HK-2 (cell line): ENCODE measurements around the gene IRAK4.

Source experiments
- DNase-seq: peaks from one replicate; pipeline ENCODE4 v3.0.0-alpha.2; 2018; ENCODE audit not compliant: unreplicated experiment

IRAK4 gene

DNA sequence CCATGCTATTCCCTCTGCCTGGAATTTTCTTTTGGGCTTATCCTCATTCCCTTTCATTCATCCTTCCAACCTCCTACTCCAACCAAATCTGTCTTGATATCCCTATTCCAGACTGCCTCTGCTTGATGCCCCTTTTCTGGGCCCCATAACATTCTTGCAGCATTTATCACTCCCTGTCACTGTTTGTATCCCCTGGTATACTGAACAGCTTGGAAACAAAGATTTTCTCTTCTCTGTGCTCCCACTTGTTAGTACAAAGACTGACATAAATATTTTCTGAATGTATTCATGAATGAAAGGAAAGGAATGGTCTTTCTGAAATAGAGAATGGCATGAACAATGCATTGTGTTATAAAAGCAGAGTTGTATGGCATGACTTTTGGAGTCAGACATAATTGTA lies 7.5 kb downstream of the IRAK4 start:
- no peak for DNase-seq

DNA sequence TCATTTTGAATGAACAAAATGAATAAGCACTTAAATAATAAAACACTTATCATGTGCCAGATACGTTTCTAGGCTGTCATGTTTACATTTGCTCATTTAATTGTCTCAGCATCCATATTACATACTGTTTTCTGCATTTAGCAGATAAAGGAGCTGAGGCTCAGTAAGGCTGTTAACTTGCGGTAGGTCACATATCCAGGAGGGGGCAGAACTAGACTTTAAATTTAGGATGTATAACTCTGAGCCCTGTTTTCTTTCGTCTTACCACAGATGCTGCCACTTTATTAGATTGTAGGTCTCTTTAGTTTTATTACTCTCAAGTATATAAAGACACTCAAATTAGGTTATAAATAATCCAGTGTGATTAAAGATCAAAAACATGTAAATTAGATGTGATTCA lies 17.7 kb downstream of the IRAK4 start:
- no peak for DNase-seq

DNA sequence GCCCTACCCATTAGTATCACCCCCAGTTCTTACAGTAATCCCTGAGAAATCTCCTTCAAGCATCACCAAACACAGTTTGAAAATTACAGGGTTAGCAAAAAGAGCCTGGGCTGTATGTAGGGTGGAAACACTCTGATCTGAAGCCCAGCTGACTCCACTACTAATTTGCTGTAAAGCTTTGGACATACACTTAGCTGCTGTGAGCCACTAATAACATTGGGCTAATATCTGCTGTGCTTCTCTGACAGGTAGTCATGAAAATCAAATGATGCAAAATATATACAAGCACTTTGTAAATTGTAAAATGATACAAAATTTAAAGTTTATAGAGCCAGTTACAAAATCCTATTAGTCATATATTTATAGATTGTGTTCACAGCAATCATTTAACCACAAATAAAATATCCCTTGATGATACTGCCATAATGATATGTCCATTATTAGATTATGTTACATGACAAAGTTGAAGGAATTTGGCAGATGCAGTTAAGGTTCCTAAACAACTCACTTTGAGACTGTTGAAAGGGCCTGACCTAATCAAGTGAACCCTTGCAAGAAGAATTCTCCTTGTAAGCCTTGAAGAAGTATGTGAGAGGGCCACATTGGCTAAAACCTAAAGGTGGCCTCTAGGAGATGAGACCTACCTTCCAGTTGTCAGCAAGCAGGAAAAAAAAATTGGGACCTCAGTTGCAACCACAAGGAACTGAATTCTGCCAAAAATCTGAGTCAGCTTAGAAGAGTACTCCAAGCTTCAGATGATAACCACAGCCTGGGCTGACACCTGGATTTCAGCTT lies 28.3 kb downstream of the IRAK4 start:
- DNase-seq = no peak

DNA sequence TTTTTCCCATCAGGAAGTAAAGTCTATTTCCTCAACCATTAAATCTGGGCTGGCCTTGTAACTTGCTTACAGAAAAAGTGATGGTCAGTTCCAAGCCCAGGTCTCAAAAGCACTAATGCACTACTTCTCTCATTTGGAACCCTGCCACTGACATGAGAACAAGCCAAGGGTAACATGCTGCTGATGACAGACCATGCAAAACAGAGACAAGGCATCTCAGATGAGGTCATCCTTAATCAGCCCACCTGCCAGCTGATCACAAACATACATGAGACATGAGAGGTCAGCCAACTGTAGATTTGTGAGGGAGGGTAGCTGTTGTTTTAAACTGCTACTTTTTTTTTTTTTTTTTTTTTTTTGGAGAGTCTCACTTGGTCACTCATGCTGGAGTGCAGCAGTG lies 31.2 kb downstream of the IRAK4 start:
- DNase-seq = no peak

DNA sequence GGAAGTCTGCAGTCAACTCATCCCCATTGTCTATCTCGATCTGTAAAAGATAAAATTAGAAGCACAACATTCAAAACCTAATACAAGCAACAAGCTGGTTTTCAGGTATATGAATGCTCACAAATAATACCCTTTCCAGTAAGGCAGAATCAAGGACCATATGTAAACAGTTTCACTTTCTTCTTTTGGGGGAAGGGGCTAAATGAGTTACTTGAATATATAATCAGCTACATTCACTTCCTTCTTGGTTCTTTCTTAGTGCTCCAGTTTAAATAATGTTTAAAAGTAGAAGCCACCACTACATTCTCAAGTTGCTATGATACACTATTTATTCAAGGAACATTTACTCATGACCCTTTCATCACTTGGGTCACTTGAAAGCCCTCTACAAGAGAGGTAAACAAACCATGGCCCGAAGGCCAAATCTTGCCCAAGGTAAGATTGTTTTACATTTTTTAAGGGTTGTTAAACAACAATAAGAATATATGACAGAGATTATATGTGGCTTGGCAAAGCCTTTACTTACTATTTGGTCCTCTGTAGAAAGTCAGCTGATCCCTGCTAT lies 37.0 kb downstream of the IRAK4 start:
- DNase-seq = no peak

DNA sequence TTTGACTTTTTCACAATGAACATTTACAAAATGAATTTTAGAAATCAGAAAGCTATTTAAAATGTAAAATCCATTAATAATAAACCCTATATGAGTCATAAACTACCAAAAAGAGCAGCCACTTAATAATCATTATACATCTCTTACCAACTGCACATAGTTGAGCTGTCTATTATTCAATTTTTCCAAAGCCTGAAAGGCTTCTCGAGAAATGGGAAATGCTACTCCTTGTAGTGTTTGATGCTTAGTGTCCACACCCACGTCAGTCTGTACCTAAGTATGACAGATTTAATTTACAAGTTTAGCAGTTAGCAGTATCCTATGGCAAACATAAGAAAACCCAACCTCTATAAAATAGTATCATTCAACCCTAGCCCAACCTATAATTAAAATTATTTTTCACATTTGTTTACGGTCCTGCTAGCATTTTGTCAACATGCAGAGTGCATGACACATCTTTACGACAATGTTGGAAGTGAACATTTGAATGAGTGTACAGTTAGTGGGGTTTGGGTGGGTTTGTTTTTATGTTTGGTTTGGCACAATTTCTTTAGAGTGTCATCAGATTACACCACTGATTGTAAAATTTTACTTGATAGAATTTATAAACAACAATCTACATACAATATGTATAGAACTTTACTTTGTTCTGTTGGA lies 38.9 kb downstream of the IRAK4 start:
- DNase-seq = no peak

DNA sequence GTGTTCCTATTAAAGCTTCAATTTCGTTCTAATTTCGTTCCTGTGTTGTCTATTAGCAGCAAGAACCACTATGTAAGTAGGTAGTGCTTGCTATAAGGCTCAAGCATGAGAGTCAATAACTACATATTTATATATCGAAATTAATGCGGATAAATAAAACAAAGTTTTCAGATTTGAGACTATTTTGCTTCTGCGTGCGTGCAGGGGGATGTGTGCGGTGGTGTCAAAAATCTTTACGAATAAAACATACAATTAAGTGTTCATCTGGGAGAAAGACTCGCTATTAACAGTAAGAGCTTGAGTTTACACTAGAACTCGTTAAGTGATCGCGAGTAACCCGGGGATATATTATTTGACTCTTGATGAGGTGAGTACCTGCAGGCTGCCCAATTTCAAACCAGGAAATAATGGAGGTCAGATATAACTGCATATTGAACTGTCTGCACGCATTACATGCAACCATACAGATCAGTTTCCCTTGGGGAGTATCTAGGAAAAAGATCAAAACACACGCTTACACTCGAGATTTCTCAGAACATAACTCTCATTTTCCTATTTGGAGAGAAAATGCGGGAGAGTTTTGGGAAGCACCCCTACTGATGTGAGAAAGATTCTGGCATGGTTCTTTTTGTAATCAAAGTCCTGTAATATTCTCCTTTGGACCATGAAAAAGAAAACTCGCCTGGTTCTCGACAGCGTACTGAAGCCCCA lies 46.6 kb downstream of the IRAK4 start:
- DNase-seq = no peak

DNA sequence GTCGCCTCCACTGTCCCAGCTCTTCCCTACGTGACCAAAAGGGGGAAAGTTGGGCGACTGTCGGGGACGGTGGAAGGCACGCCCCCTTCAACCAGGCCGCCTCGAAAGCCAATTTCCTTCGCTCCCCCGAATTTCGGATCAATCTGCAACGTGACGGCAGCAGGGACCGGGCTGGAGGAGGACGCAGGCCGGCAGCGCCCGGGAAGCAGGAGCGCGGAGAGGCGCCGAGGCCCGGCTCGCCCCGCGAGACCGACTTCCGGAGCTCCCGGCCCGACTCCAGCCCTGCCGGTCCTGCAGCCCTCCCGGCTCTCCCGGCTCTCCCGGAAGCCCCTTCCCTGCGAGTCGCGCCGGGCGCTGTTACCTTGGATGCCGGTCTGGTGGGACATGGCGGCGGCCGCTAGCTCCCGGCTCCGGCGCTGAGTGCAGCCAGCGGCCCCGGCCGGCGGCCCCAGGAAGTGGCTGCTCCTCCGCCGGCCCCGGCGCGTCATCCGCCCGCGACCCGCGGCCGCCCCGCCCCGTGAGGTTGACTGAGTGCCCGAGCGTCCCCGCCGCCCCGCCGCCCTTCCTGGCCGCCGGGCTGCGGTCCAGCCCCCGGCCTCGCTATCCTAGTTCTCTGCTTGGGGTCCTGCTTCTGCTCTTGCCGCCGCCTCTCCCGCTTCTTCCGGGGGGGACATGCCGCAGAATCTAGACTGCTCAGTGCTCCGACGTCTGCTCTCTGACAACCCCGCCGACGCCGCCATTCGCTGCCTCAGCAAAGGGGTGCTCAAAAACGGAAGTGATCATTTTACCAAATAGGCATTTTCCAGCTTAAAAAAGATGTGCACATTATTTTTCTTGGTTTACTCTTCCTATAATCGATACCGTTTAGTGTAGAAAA lies 47.3 kb downstream of the IRAK4 start, which contains the start of gene TWF1:
TSS of gene TWF1 (minus strand) at position 458 of the 877 bp plus-strand sequence. CDS start at position 386, 72 bp downstream.
- DNase-seq = peak; percentile 87

DNA sequence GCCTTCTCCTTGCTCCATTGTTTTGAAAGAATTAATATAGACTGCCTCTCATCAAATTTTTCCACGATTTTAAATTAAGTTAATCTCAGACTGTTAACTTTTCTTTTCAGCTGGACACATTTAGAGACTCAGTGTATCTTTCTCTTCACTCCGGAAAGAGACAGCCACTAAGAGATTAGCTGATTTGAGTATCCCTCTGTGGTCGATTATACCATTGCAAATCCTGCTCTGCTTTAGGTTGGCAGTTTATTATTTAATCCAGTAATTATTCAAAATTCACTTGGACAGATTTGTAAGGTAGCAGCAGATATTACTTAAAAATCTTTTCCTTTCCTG lies 48.0 kb downstream of the IRAK4 start:
- no peak for DNase-seq

DNA sequence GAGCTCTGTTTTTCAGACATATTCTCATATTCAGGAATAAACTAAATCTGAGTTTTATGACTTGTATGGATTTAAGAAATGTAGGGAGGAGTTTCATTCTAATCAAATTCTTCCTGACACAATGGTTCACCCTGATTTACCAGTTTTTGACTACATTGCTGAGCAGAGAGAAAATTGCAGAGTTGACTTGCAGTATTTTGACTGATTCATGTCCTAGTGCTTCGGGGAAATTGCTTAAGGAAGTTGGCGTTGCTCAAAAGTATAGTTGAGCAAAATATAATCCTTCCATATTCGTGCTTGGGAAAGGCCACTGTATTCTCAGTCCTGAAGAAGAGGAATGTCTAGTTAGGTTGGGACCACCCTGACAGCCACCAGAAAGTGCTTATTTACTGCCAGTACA lies 48.6 kb downstream of the IRAK4 start:
- no peak for DNase-seq

DNA sequence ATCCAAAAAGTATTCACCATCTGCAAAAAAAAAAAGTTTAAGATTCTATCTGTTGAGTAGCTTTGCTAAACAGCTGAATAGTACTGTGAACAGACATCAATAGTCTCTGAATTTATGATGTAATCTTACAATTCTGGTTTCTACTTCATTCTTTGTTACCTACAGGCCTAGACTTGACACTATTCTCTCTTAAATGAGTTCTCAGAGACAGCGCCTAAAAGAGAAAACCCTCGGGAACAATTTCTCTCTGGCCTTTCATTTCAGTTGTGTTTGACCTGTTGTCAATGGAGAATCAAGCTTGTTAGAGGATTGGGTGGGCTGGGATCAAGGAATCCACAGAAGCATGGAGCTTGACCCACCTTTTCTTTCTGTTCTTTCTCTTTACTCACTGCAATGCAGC lies 53.3 kb downstream of the IRAK4 start:
- no peak for DNase-seq

DNA sequence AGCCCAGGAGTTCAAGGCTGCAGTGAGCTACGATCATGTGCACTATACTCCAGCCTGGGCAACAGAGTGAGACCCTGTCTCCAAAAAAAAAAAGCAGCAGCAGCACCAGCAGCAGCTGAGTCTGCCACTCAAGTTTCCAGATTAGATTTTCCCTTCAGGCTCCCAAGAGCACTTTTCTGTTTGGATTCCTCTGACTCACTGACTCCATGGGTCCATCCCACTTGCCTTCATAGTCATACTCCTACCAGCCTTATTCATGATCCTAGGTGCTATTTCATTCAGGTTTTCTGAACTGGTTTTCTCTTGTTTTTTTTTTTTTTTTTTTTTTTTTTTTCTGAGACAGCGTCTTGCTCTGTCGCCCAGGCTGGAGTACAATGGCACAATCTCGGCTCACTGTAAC lies 54.2 kb downstream of the IRAK4 start:
- no peak for DNase-seq

DNA sequence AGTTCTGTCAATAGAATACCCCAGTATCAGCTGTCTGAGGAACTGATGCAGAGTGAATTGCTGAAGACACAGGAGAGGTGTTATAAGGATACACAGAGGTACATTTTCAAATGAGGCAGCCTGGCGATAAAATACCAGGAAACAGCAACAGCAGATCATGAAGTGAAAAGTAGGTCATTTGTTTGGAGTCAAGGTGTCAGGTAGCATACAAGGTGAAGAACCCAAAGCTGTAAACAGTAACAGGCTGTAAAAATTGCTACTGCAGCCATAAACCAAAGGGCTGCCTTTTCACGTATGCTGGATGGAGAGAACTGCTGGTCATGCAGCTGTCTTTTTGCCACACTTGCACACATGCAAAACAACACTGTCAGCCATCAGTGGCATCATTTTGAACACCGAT lies 56.7 kb downstream of the IRAK4 start:
- no peak for DNase-seq

DNA sequence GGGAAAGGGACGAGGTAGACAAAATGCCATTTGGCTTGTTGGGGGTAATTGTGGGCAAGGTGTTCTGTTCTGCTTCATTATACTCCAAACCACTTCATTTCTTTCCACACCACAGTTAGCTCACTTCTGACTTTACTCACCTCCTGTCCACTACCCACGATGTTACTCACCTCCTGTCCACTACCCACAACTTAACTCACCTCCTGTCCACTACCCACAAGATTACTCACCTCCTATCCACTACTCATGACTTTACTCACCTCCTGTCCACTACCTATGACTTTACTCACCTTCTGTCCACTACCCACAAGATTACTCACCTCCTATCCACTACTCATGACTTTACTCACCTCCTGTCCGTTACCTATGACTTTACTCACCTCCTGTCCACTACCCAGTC lies 57.4 kb downstream of the IRAK4 start:
- DNase-seq = peak; percentile 15

DNA sequence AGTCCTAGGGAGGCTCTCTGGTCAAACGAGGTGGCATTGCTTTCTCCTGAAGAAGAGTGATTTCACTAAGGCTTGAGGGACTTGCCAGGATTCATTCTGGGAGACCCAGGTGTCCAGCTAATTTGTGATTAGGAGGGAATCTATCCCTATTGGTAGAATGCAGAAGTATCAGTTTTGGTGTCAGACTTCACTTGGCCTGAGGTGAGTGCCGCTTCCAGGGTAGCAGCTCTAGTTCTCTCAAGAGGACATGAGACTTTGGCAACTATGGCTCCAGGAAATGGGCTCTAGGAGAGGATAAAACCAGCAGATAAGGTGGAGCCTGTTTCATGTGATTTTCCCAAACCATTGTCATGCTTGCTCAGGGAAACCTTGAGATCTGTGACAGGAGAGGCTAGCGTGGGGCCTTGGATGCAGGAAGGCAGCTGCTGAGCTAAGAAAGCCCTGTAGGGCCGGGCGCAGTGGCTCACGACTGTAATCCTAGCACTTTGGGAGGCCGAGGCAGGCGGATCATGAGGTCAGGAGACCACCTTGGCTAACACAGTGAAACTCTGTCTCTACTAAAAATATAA lies 65.5 kb downstream of the IRAK4 start:
- no peak for DNase-seq

DNA sequence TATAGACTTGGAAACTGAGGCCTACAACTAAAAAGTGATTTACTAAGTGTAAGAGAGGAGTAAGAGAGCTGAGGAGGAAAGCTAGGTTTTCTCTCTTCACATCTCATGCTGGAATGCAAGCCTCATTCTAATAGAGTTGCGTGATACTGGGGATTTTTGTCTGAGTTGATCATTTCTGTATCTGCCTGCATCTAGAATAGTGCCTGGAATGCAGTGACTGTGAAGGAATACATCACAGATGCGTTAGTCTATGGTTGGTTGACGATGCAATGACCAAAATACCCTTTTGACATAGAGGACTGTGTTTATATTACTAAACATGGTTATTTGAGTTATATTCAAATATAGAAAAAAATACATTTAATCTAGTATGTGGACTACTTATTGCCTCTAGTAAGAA lies 67.9 kb downstream of the IRAK4 start:
- no peak for DNase-seq

DNA sequence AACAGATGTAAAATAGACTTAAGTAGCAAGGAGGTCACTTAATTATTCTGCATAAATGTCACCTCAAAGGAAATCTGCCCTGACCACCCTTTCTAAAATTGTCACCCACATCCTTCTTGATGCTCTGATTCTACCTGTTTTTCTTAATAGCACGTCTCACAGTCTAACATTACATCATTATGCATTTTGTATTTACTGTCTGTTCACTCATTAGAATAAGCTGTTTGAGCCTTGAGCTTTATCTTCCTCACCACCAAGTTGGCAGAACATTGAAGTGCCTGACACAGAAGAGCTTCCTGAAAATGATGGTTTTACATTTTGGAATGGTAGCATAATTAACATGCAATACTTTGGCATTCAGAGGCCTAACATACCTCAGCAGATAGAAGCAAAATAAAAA lies 68.3 kb downstream of the IRAK4 start:
- no peak for DNase-seq

DNA sequence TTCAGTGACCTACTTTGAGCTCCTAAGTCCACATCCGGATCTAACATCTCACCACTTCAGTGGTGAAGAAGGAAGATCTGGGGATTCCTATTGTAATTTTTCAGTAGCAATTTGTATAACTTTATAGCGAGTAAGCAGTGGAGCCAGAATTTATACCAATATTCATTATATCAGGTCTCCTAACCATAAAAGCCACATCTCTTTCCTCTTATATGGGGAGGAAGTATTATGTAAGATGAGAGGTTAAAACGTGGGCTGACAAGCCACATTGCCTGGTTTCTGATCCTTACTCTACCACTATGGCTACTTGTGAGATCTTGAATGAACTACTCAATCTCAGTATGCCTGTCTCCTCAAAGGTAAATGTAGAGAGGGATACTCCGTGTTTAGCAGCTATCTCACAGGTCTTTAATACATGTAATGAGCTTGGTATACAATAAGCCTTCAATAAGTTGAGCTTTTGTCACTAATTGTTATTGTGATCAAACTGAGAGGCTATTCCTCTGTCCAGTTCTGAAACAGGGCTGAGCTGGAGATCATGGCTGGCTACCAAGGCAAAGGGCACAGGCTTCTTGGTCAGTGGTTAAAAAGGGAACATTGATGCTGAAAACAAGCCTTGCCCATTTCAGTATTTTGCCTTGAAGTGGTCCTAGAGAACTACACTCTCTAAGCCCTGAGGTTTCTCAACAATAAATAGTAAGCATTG lies 73.9 kb downstream of the IRAK4 start:
- no peak for DNase-seq

DNA sequence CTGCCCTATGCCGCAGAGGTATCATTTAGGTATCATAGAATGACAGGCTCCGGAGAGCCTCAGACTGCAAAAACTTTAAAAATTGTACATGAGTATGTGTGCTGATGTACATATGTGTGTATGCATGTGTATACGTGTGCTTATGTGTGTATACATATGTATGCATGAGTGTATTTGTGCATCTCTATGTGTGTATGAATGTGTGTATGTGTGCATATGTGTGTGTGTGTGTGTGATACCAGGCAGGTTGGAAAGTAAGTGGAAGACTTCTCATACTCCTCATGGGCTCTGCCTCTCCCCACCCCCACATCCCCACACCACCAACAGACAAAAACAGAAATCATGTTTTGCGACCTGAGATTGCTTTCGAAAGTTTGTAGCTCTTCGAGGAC lies 76.5 kb downstream of the IRAK4 start:
- no peak for DNase-seq

DNA sequence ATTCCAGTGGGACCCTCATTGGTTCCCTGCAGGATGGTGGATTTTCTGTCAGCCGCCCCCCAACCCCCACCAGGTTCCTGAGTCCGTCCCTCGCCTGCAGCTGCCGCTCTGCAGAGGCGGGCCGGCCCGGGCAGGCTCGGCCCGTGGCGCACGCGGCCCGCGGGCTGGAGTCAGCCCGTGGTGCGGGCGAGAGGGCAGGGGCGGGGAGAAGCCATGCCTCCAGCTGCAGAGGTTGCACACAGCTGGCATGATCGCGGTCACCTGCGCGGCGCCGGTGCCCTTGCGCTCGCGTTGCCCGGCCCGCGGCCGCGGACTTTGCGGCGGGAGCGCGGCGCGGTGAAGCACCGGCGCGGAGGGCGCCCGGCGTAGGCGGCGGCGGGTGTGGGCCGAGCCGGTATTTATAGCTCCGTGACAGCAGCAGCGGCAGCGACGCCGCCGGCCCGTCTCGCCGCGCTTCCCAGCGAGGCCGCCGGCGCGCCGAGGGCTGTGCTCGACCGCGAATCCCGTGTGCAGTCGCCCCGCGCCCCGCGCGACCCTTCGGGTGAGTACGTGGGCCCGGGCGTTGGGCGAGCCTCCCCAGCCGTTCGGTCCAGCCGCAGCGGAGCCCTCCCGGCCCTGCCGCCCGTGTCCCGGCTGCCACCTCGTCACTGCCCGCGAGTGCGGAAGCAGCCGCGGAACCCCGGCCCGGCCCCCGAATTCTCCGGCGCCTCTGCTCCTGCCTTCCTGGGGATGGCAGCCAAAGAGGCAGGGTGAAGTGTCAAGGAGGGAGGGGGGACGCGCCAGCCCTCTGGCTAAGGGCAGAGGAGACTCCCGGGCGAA lies 77.1 kb downstream of the IRAK4 start, which contains the start of gene TMEM117:
TSS of gene TMEM117 (plus strand) at position 426 of the 819 bp plus-strand sequence.
- peak; percentile 73 for DNase-seq
